OCI-LY1 (cell line): Measurements from ENCODE around the gene RMDN3.

ENCODE experiments used
- EZH2 ChIP-seq: fragments of 200-600 bp; sonication (generic), shearing (Covaris generic); IDR thresholded peaks from 2 replicates; pipeline ENCODE4 v1.8.0; 2017; ENCODE audit warnings: borderline replicate concordance, mixed run types, mild to moderate bottlenecking, antibody characterized with exemption, low read length, moderate library complexity, mixed read lengths
- TF ChIP-seq, protein P1 (sequence below): fragments of 200-600 bp; sonication (generic), shearing (Covaris generic); IDR thresholded peaks from 2 replicates; pipeline ENCODE4 v1.5.1; 2017; ENCODE audit warnings: mild to moderate bottlenecking, antibody characterized with exemption, low read length, moderate library complexity, mixed read lengths

DNA sequence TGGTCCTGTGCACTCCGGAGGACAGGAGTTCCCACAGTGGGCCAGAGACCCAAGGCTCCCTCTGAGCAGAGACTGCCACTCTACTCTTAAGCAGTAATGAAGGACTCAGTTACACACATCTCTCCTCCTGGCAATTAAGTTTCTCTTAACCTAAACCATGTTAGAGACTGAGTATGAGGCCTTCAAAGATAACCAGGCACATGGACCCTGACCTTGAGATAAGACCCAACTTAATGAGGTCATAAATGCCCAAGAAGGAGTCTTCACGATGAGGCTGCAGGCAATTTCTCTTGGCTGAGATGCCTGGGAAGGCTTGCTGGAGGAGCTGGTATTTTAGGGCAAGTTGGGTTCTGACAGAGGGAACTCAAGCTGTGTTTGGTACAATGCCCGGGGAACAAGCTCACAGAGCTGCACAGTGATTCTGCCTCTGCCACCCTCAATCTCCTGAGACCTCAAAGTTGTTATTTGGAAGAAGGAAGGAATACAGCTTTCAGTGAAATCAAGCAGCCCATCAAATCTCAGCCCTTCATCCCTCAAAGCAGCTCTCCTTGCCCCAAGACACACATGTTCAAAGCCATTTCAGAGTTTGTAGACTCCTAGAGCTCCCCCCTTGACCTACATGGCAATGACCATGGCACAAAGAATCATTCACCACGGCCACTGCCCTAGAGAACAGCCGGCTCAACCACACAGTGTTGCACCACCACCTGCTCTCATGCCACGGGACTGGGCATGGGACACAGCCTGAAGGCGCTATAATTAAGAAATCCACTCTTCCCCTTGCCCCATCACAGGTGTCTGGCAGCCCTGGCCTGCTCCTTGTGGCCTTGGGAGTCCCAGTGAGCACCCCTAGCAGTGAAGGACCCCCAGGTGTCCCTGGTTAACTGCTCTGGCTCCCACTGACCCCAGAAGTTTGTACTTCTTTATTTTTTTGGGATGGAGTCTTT lies 7.1 kb downstream of the RMDN3 start:
- TF ChIP-seq, protein P1, sequence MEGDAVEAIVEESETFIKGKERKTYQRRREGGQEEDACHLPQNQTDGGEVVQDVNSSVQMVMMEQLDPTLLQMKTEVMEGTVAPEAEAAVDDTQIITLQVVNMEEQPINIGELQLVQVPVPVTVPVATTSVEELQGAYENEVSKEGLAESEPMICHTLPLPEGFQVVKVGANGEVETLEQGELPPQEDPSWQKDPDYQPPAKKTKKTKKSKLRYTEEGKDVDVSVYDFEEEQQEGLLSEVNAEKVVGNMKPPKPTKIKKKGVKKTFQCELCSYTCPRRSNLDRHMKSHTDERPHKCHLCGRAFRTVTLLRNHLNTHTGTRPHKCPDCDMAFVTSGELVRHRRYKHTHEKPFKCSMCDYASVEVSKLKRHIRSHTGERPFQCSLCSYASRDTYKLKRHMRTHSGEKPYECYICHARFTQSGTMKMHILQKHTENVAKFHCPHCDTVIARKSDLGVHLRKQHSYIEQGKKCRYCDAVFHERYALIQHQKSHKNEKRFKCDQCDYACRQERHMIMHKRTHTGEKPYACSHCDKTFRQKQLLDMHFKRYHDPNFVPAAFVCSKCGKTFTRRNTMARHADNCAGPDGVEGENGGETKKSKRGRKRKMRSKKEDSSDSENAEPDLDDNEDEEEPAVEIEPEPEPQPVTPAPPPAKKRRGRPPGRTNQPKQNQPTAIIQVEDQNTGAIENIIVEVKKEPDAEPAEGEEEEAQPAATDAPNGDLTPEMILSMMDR = no peak
- no peak for TF ChIP-seq EZH2
